ENCODE data around the gene CDK3. TPM values are rescaled to one million over a fixed set of nuclear protein-coding genes. Genes with fewer than 3 reads are reported as not detected.

Gene CDK3
- total and polyA plus RNA-seq, 4 donors = 1.5 to 6.3 (median 2.6) TPM

DNA sequence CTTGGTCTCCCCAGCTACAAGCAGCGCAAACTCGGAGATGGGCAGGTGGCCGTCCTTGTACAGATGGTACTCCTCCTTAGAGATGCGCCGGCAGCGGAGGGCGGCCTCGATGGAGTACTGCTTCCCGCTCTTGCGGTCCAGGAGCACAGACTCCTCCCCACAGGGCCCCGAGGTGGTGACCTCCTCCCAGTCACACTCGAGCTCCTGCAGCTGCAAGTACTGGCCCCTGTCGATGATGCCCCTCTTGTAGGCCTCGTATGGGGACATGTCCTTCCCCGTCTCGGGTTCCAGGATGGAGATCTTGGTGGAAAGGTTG, 7.2 kb downstream of the CDK3 start:
- 90% methylated on average over 16 of the region's 16 CpGs for WGBS

DNA sequence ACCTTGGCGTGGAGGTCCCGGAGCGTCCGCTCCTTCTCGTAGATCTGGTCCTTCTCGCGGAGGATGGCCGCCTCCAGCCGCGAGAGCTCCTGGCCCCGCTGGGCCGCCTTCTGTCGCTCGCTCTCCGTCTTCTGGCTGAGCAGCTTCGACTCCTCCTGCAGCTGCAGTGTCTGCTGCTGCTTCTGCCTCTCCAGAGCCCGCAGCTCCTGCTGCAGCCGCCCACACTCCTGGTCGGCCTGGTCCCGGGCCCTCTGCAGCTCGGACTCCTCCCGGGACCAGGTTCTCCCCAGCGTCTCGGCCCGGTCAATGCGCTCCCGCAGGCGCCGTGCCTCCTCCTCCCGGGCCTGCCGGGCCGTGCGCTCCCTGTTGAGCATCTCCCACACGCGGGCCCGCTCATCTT, 7.6 kb downstream of the CDK3 start:
- Histone ChIP-seq H3K27ac (ENCODE audit: low read depth in 1 of 2, low read length in 2 of 2) (no peak overlapping the region), H3K9ac (ENCODE audit: low read depth in 1 of 2, low read length in 2 of 2) (no peak overlapping the region), H3K4me3 (ENCODE audit: low read depth in 1 of 3, low read length in 3 of 3) (no peak overlapping the region), H3K9me3 (ENCODE audit: control insufficient read depth in 4 of 4, low read length in 3 of 4) (no peaks in the 10 kb centered on the region), H3K27me3 (ENCODE audit: control insufficient read depth in 4 of 4, insufficient read depth in 4 of 4, low read length in 3 of 4) (no peaks in the 10 kb centered on the region), H3K4me1 (ENCODE audit: control insufficient read depth in 4 of 4, insufficient read depth in 4 of 4, low read length in 3 of 4) (peaks cover 4 to 23% (median 14%) of the 10 kb centered on the region in 4 donors), H3K36me3 (ENCODE audit: control insufficient read depth in 4 of 4, insufficient read depth in 3 of 4, low read depth in 1 of 4, low read length in 3 of 4) (no peaks in the 10 kb centered on the region)
- TF ChIP-seq, protein P1, sequence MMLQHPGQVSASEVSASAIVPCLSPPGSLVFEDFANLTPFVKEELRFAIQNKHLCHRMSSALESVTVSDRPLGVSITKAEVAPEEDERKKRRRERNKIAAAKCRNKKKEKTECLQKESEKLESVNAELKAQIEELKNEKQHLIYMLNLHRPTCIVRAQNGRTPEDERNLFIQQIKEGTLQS (IDR thresholded peaks at IDR 0.05) = no peak
- TF ChIP-seq GABPA (IDR thresholded peaks at IDR 0.05 in 1 of 2, conservative IDR thresholded peaks at IDR 0.05 in 1 of 2) (no peak), HNF4A (conservative IDR thresholded peaks at IDR 0.05) (no peak), YY1 (IDR thresholded peaks at IDR 0.05) (no peak), EGR1 (IDR thresholded peaks at IDR 0.05; ENCODE audit: low read depth in 2 of 2) (no peak), JUND (IDR thresholded peaks at IDR 0.05) (no peak), NR2F2 (IDR thresholded peaks at IDR 0.05) (no peak), RXRA (IDR thresholded peaks at IDR 0.05) (no peak), RAD21 (IDR thresholded peaks at IDR 0.05) (no peak), FOXA2 (IDR thresholded peaks at IDR 0.05) (no peak)
- TF ChIP-seq, protein P2, sequence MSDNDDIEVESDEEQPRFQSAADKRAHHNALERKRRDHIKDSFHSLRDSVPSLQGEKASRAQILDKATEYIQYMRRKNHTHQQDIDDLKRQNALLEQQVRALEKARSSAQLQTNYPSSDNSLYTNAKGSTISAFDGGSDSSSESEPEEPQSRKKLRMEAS (IDR thresholded peaks at IDR 0.05) = no peak
- DNase-seq (ENCODE audit: low spot score) = no peak
- 96% methylated on average over 36 of the region's 36 CpGs for WGBS

More for the DNA sequence above, 7.2 kb downstream of the CDK3 start:
- no peaks in the 10 kb centered on the region for H3K36me3 ChIP-seq (ENCODE audit: control insufficient read depth in 4 of 4, insufficient read depth in 3 of 4, low read depth in 1 of 4, low read length in 3 of 4)
- H3K4me1 ChIP-seq (ENCODE audit: control insufficient read depth in 4 of 4, insufficient read depth in 4 of 4, low read length in 3 of 4) = peaks cover 4 to 27% (median 18%) of the 10 kb centered on the region in 4 donors
- TF ChIP-seq, protein P3, sequence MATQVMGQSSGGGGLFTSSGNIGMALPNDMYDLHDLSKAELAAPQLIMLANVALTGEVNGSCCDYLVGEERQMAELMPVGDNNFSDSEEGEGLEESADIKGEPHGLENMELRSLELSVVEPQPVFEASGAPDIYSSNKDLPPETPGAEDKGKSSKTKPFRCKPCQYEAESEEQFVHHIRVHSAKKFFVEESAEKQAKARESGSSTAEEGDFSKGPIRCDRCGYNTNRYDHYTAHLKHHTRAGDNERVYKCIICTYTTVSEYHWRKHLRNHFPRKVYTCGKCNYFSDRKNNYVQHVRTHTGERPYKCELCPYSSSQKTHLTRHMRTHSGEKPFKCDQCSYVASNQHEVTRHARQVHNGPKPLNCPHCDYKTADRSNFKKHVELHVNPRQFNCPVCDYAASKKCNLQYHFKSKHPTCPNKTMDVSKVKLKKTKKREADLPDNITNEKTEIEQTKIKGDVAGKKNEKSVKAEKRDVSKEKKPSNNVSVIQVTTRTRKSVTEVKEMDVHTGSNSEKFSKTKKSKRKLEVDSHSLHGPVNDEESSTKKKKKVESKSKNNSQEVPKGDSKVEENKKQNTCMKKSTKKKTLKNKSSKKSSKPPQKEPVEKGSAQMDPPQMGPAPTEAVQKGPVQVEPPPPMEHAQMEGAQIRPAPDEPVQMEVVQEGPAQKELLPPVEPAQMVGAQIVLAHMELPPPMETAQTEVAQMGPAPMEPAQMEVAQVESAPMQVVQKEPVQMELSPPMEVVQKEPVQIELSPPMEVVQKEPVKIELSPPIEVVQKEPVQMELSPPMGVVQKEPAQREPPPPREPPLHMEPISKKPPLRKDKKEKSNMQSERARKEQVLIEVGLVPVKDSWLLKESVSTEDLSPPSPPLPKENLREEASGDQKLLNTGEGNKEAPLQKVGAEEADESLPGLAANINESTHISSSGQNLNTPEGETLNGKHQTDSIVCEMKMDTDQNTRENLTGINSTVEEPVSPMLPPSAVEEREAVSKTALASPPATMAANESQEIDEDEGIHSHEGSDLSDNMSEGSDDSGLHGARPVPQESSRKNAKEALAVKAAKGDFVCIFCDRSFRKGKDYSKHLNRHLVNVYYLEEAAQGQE (IDR thresholded peaks at IDR 0.05) = no peak
- TF ChIP-seq, protein P4, sequence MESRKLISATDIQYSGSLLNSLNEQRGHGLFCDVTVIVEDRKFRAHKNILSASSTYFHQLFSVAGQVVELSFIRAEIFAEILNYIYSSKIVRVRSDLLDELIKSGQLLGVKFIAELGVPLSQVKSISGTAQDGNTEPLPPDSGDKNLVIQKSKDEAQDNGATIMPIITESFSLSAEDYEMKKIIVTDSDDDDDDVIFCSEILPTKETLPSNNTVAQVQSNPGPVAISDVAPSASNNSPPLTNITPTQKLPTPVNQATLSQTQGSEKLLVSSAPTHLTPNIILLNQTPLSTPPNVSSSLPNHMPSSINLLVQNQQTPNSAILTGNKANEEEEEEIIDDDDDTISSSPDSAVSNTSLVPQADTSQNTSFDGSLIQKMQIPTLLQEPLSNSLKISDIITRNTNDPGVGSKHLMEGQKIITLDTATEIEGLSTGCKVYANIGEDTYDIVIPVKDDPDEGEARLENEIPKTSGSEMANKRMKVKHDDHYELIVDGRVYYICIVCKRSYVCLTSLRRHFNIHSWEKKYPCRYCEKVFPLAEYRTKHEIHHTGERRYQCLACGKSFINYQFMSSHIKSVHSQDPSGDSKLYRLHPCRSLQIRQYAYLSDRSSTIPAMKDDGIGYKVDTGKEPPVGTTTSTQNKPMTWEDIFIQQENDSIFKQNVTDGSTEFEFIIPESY (IDR thresholded peaks at IDR 0.05) = no peak
- TF ChIP-seq SP1 (IDR thresholded peaks at IDR 0.05) (no peak), GABPA (IDR thresholded peaks at IDR 0.05 in 1 of 2, conservative IDR thresholded peaks at IDR 0.05 in 1 of 2) (no peak), EGR1 (IDR thresholded peaks at IDR 0.05; ENCODE audit: low read depth in 2 of 2) (no peak), HNF4G (IDR thresholded peaks at IDR 0.05) (no peak), JUND (IDR thresholded peaks at IDR 0.05) (no peak), RAD21 (IDR thresholded peaks at IDR 0.05) (no peak), FOXA2 (IDR thresholded peaks at IDR 0.05) (no peak), HNF4A (conservative IDR thresholded peaks at IDR 0.05) (no peak), YY1 (IDR thresholded peaks at IDR 0.05) (no peak)
- TF ChIP-seq, protein P2 (IDR thresholded peaks at IDR 0.05) = no peak
- TF ChIP-seq, protein P1 (IDR thresholded peaks at IDR 0.05) = no peak
- TF ChIP-seq, protein P5, sequence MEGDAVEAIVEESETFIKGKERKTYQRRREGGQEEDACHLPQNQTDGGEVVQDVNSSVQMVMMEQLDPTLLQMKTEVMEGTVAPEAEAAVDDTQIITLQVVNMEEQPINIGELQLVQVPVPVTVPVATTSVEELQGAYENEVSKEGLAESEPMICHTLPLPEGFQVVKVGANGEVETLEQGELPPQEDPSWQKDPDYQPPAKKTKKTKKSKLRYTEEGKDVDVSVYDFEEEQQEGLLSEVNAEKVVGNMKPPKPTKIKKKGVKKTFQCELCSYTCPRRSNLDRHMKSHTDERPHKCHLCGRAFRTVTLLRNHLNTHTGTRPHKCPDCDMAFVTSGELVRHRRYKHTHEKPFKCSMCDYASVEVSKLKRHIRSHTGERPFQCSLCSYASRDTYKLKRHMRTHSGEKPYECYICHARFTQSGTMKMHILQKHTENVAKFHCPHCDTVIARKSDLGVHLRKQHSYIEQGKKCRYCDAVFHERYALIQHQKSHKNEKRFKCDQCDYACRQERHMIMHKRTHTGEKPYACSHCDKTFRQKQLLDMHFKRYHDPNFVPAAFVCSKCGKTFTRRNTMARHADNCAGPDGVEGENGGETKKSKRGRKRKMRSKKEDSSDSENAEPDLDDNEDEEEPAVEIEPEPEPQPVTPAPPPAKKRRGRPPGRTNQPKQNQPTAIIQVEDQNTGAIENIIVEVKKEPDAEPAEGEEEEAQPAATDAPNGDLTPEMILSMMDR (IDR thresholded peaks at IDR 0.05; ENCODE audit: low read depth, low read length, missing input control) = no peak
- no peak overlapping the region for H3K4me3 ChIP-seq (ENCODE audit: low read depth in 1 of 3, low read length in 3 of 3)
- no peak overlapping the region for H3K9ac ChIP-seq (ENCODE audit: low read depth in 1 of 2, low read length in 2 of 2)
- no peaks in the 10 kb centered on the region for H3K9me3 ChIP-seq (ENCODE audit: control insufficient read depth in 4 of 4, low read length in 3 of 4)
- no peaks in the 10 kb centered on the region for H3K27me3 ChIP-seq (ENCODE audit: control insufficient read depth in 4 of 4, insufficient read depth in 4 of 4, low read length in 3 of 4)
- no peak for DNase-seq (ENCODE audit: low spot score)
- H3K27ac ChIP-seq (ENCODE audit: low read depth in 1 of 2, low read length in 2 of 2) = no peak overlapping the region
